SKM-1 (cell line): Measurements from ENCODE around the gene INTS11.

Experiments used
- DNase-seq: peaks from one replicate; lab custom pipeline; 2025; ENCODE audit not compliant: unreplicated experiment; lab: John Stamatoyannopoulos, UW

Gene INTS11

GRCh38 chr1:1358433-1359271, 34.2 kb upstream of the INTS11 start, which contains the start of gene MXRA8:
TSS of gene MXRA8 (minus strand) at chr1:1358555. CDS start at chr1:1358504, 51 bp downstream.
- no peak for DNase-seq

- DNase-seq: no peak
Observed at GRCh38 chr1:1357871-1358432, 33.5 kb upstream of the INTS11 start.

- no peak for DNase-seq
Observed at GRCh38 chr1:1356796-1357401, 32.4 kb upstream of the INTS11 start.

GRCh38 chr1:1356166-1356795, 31.8 kb upstream of the INTS11 start:
- DNase-seq: no peak

- DNase-seq: no peak
Observed at GRCh38 chr1:1355416-1355815, 31.0 kb upstream of the INTS11 start.

- no peak for DNase-seq
Observed at GRCh38 chr1:1354271-1355247, 30.1 kb upstream of the INTS11 start.

GRCh38 chr1:1353389-1354151, 29.1 kb upstream of the INTS11 start:
- DNase-seq: no peak

- DNase-seq: no peak
Observed at GRCh38 chr1:1352786-1353388, 28.4 kb upstream of the INTS11 start.

- no peak for DNase-seq
Observed at GRCh38 chr1:1351511-1352427, 27.3 kb upstream of the INTS11 start.

GRCh38 chr1:1349256-1350012, 25.0 kb upstream of the INTS11 start, which contains the start of gene DVL1:
TSS of gene DVL1 (minus strand) at chr1:1349418. CDS start at chr1:1349065, 353 bp downstream.
- DNase-seq: no peak

- DNase-seq: no peak
Observed at GRCh38 chr1:1348420-1349255, 24.2 kb upstream of the INTS11 start.

- DNase-seq: no peak
Observed at GRCh38 chr1:1347663-1348419, 23.4 kb upstream of the INTS11 start.

GRCh38 chr1:1347026-1347595, 22.7 kb upstream of the INTS11 start:
- DNase-seq: no peak

GRCh38 chr1:1346501-1346890, 22.0 kb upstream of the INTS11 start:
- DNase-seq: no peak

GRCh38 chr1:1345860-1346500, 21.5 kb upstream of the INTS11 start:
- DNase-seq: no peak
